HepG2 (cell line): ENCODE data around the gene UEVLD. TPM values are rescaled to one million over a fixed set of nuclear protein-coding genes. Genes with fewer than 3 reads are reported as not detected.
A peak's percentile ranks its signal among the peaks of the same experiment; 100 is the strongest.

Experiments used
- BRD4 ChIP-seq: sonication (generic); formaldehyde crosslinking; IDR thresholded peaks from 2 replicates; pipeline ENCODE4 v1.4.0; 2020; ENCODE audit warnings: missing genetic modification reagents
- ETV6 ChIP-seq: sonication (generic); formaldehyde crosslinking; conservative IDR thresholded peaks from 2 replicates; pipeline ENCODE4 v1.4.0; 2020; ENCODE audit warnings: missing genetic modification reagents
- EZH2 ChIP-seq: conservative IDR thresholded peaks from 2 replicates; pipeline ENCODE4 v1.6.1; 2012; ENCODE audit warnings: mild to moderate bottlenecking, low read depth, low read length, moderate library complexity
- FIP1L1 ChIP-seq: fragments of 200-400 bp; formaldehyde crosslinking; IDR thresholded peaks from 2 replicates; pipeline ENCODE4 v1.6.1; 2018; ENCODE audit warnings: low read depth, mild to moderate bottlenecking, low read length, moderate library complexity, borderline replicate concordance; ENCODE audit not compliant: insufficient read depth
- GABPB1 ChIP-seq: IDR thresholded peaks from 2 replicates; pipeline ENCODE4 v1.6.1; 2016; ENCODE audit warnings: mild to moderate bottlenecking, missing genetic modification reagents, moderate library complexity, missing compliant biosample characterization
- GFI1 ChIP-seq: sonication (generic); formaldehyde crosslinking; IDR thresholded peaks from 2 replicates; pipeline ENCODE4 v1.5.0; 2020; ENCODE audit warnings: missing genetic modification reagents, mild to moderate bottlenecking, borderline replicate concordance
- GPBP1L1 ChIP-seq: sonication (generic); formaldehyde crosslinking; IDR thresholded peaks from 2 replicates; pipeline ENCODE4 v1.5.0; 2020; ENCODE audit warnings: mild to moderate bottlenecking, missing genetic modification reagents
- HNRNPLL ChIP-seq: fragments of 200-400 bp; formaldehyde crosslinking; IDR thresholded peaks from 2 replicates; pipeline ENCODE4 v1.6.1; 2017; ENCODE audit warnings: mild to moderate bottlenecking, low read depth, low read length; ENCODE audit not compliant: poor library complexity, severe bottlenecking
- IKZF4 ChIP-seq: sonication (generic); formaldehyde crosslinking; IDR thresholded peaks from 2 replicates; pipeline ENCODE4 v1.5.1; 2020; ENCODE audit warnings: borderline replicate concordance, mild to moderate bottlenecking, low read depth, missing genetic modification reagents; ENCODE audit errors: not compliant biosample characterization
- MZF1 ChIP-seq: sonication (generic); formaldehyde crosslinking; IDR thresholded peaks from 2 replicates; pipeline ENCODE4 v1.8.1; 2023; ENCODE audit warnings: mild to moderate bottlenecking, missing genetic modification reagents, borderline replicate concordance
- TCF7 ChIP-seq: sonication (generic); IDR thresholded peaks from 2 replicates; pipeline ENCODE4 v1.6.1; 2016; ENCODE audit warnings: antibody characterized with exemption, low read depth
- TFAP4 ChIP-seq: sonication (generic); IDR thresholded peaks from 2 replicates; pipeline ENCODE4 v1.6.1; 2016; ENCODE audit warnings: low read depth, borderline replicate concordance
- THAP8 ChIP-seq: sonication (generic); formaldehyde crosslinking; IDR thresholded peaks from 2 replicates; pipeline ENCODE4 v1.5.1; 2020; ENCODE audit warnings: missing genetic modification reagents, mild to moderate bottlenecking, borderline replicate concordance
- ZNF205 ChIP-seq: IDR thresholded peaks from 2 replicates; pipeline ENCODE4 v1.6.1; 2018; ENCODE audit warnings: missing biosample characterization, missing genetic modification reagents
- ZNF232 ChIP-seq: sonication (generic); formaldehyde crosslinking; IDR thresholded peaks from 2 replicates; pipeline ENCODE4 v1.4.0; 2020; ENCODE audit warnings: missing genetic modification reagents, borderline replicate concordance
- ZNF329 ChIP-seq: sonication (generic); formaldehyde crosslinking; IDR thresholded peaks from 2 replicates; pipeline ENCODE4 v1.9.0; 2021; ENCODE audit warnings: low read depth, mild to moderate bottlenecking, missing genetic modification reagents
- ZNF34 ChIP-seq: sonication (generic); formaldehyde crosslinking; IDR thresholded peaks from 2 replicates; pipeline ENCODE4 v1.4.0; 2020; ENCODE audit warnings: mild to moderate bottlenecking, missing genetic modification reagents, borderline replicate concordance
- ZNF44 ChIP-seq: sonication (generic); formaldehyde crosslinking; IDR thresholded peaks from 2 replicates; pipeline ENCODE4 v1.5.1; 2020; ENCODE audit warnings: mild to moderate bottlenecking, missing genetic modification reagents
- ZNF530 ChIP-seq: sonication (generic); formaldehyde crosslinking; IDR thresholded peaks from 2 replicates; pipeline ENCODE4 v1.5.0; 2020; ENCODE audit warnings: low read depth, mild to moderate bottlenecking, missing genetic modification reagents
- ZNF574 ChIP-seq: sonication (generic); formaldehyde crosslinking; IDR thresholded peaks from 2 replicates; pipeline ENCODE4 v1.4.0; 2020; ENCODE audit warnings: missing genetic modification reagents
- ZNF629 ChIP-seq: sonication (generic); formaldehyde crosslinking; conservative IDR thresholded peaks from 2 replicates; pipeline ENCODE4 v1.5.0; 2020; ENCODE audit warnings: missing genetic modification reagents
- ZSCAN12 ChIP-seq: sonication (generic); formaldehyde crosslinking; IDR thresholded peaks from 2 replicates; pipeline ENCODE4 v1.9.0; 2021; ENCODE audit warnings: mild to moderate bottlenecking, missing genetic modification reagents
- polyA plus RNA-seq, 8 experiments: library from polyadenylated mRNA; depleted of rRNA in 3 of 8; stranded (reverse) in 7 of 8; unstranded in 1 of 8; fragments of >200 nt; fragmentation: Illumina TruSeq in 4 of 8; extraction: Trizol in 4 of 8; gene quantifications; 2 replicates each; pipeline versions ENCODE4 v1.2.1 to v1.2.3, GENCODE V29; 2011 to 2016; ENCODE audit warnings: low read depth in 4 of 8, missing spikeins in 1 of 8, mixed read lengths in 1 of 8; ENCODE audit not compliant: insufficient read depth in 1 of 8
- total RNA-seq, 5 experiments: library from RNA; depleted of rRNA; stranded (reverse); fragments of >200 nt; fragmentation: Illumina TruSeq; extraction: Trizol; gene quantifications; 2 replicates each; pipeline ENCODE4 v1.2.3, GENCODE V29; 2016; ENCODE audit warnings: low read depth in 1 of 5

UEVLD gene
- total and polyA plus RNA-seq, 2 of the 13 experiments (the other 11 are each of a cell fraction or from before 2014, with no cell fraction given): 5.7 to 13.7 TPM

GRCh38 chr11:18588297-18589252 is at the start of gene UEVLD (continued):
- TF ChIP-seq GABPB1 (CRISPR knock-in tag) (peak; percentile 92), TFAP4 (peak; percentile 64; the same call in 1 of the 2 replicates), ZNF329 (no peak), TCF7 (no peak), ETV6 (no peak), BRD4 (CRISPR knock-in tag) (no peak; the same call in none of the 2 replicates), IKZF4 (CRISPR knock-in tag) (peak; percentile 49), GPBP1L1 (no peak), FIP1L1 (no peak), EZH2 (no peak), ZNF44 (CRISPR knock-in tag) (peak; percentile 87; the same call in 1 of the 2 replicates), ZNF34 (CRISPR knock-in tag) (peak; percentile 43; the same call in 1 of the 2 replicates), HNRNPLL (peak; percentile 70), ZSCAN12 (0 out of 2 replicates have a peak, but pooled peaks have one; percentile 28), THAP8 (CRISPR knock-in tag) (0 out of 2 replicates have a peak, but pooled peaks have one; percentile 21), MZF1 (CRISPR knock-in tag) (no peak), ZNF232 (peak; percentile 87; the same call in 1 of the 2 replicates), GFI1 (CRISPR knock-in tag) (peak; percentile 73; the same call in 1 of the 2 replicates), ZNF574 (peak; percentile 89), ZNF205 (CRISPR knock-in tag) (no peak; the same call in 1 of the 2 replicates), ZNF629 (CRISPR knock-in tag) (peak; percentile 27; the same call in 1 of the 2 replicates), ZNF530 (CRISPR knock-in tag) (no peak)
